Vagina (tissue), 2 donors: ENCODE measurements around the gene ZYG11A. TPM values are rescaled to one million over a fixed set of nuclear protein-coding genes. Genes with fewer than 3 reads are reported as not detected.

Source experiments
- DNase-seq, 2 donors: peaks; one replicate each; pipeline ENCODE4 v3.0.0-alpha.2; 2017; ENCODE audit errors: extremely low spot score in 2 of 2
- H3K27ac ChIP-seq: fragments of 200-600 bp; sonication (generic); one replicate; pipeline ENCODE4 v1.5.1; 2019
- H3K27me3 ChIP-seq: fragments of 200-600 bp; sonication (generic); one replicate; pipeline ENCODE4 v1.5.1; 2019
- H3K36me3 ChIP-seq, 2 donors: fragments of 200-600 bp; sonication (generic); one replicate each; pipeline ENCODE4 v1.5.1; 2017 to 2019
- H3K4me1 ChIP-seq: fragments of 200-600 bp; sonication (generic); one replicate; pipeline ENCODE4 v1.5.1; 2019
- H3K4me3 ChIP-seq, 2 donors: fragments of 200-600 bp; sonication (generic); 1 replicate in 1 of 2; 2 replicates in 1 of 2; pipeline ENCODE4 v1.5.1; 2016 to 2019
- H3K9me3 ChIP-seq: fragments of 200-600 bp; sonication (generic); one replicate; pipeline ENCODE4 v1.5.1; 2019
- CTCF ChIP-seq, 3 experiments: fragments of 450-650 bp in 2 of 3; fragments of 200-600 bp in 1 of 3; sonication (generic) in 1 of 3; IDR thresholded peaks; one replicate each; pipeline ENCODE4 v1.5.1; 2017 to 2019; ENCODE audit warnings: antibody characterized with exemption in 3 of 3, mild to moderate bottlenecking in 2 of 3, moderate library complexity in 2 of 3
- POLR2A ChIP-seq, 2 donors: fragments of 450-650 bp; IDR thresholded peaks; one replicate each; pipeline ENCODE4 v1.6.1; 2017; ENCODE audit warnings: antibody characterized with exemption in 2 of 2, mild to moderate bottlenecking in 2 of 2, moderate library complexity in 2 of 2
- POLR2AphosphoS5 ChIP-seq, 2 donors: sonication (generic); formaldehyde crosslinking; IDR thresholded peaks; one replicate each; pipeline ENCODE4 v1.9.0; 2017; ENCODE audit warnings: antibody characterized with exemption in 2 of 2, mild to moderate bottlenecking in 2 of 2, low read depth in 1 of 2; ENCODE audit not compliant: insufficient read depth in 1 of 2
- intact Hi-C: fragments of 100-400 bp; cut with DNase I; formaldehyde crosslinking; loops from one replicate; pipeline ENCODE4 v1.15.1; 2023
- total RNA-seq: library from RNA; depleted of rRNA; stranded (reverse); fragments of >200 nt; gene quantifications from one replicate; pipeline ENCODE4 v1.2.3, GENCODE V29; 2016

ZYG11A gene
- total RNA-seq, 1 donor from 2014 or later, result 0.74 TPM

- Histone ChIP-seq H3K27me3 (no peaks in the 10 kb centered on the region), H3K27ac (no peak overlapping the region), H3K4me3 (no peak overlapping the region), H3K4me1 (no peaks in the 10 kb centered on the region), H3K36me3 (peaks cover 0 to 2% of the 10 kb centered on the region in 2 donors), H3K9me3 (no peaks in the 10 kb centered on the region)
- intact Hi-C loops, result loop anchor here (10.0 kb wide), 1 partner anchor 283 kb away; no protein-coding TSS in a partner anchor
- no peak for DNase-seq
- TF ChIP-seq CTCF (IDR thresholded peaks at IDR 0.05), result no peak
- TF ChIP-seq POLR2AphosphoS5 (IDR thresholded peaks at IDR 0.05; ENCODE audit: insufficient read depth in 1 of 2, low read depth in 1 of 2), result no peak
- no peak for TF ChIP-seq POLR2A (IDR thresholded peaks at IDR 0.05)
These were observed 58.8 kb downstream of the ZYG11A start for GRCh38 chr1:52901384-52901783.

GRCh38 chr1:52904208-52904926 is 61.8 kb downstream of the ZYG11A start:
- Histone ChIP-seq H3K36me3 (no peaks in the 10 kb centered on the region), H3K4me1 (no peaks in the 10 kb centered on the region), H3K27me3 (no peaks in the 10 kb centered on the region), H3K9me3 (no peaks in the 10 kb centered on the region), H3K27ac (no peak overlapping the region), H3K4me3 (no peak overlapping the region)
- no peak for DNase-seq
- no peak for TF ChIP-seq POLR2A (IDR thresholded peaks at IDR 0.05)
- no peak for TF ChIP-seq CTCF (IDR thresholded peaks at IDR 0.05)
- TF ChIP-seq POLR2AphosphoS5 (IDR thresholded peaks at IDR 0.05; ENCODE audit: insufficient read depth in 1 of 2, low read depth in 1 of 2), result no peak
- intact Hi-C loops, result loop anchor here (10.0 kb wide), 1 partner anchor 280 kb away; no protein-coding TSS in a partner anchor

- intact Hi-C loops, result loop anchor here (10.0 kb wide), 1 partner anchor 280 kb away; no protein-coding TSS in a partner anchor
- no peaks in the 10 kb centered on the region for H3K27me3 ChIP-seq
- H3K36me3 ChIP-seq, result no peaks in the 10 kb centered on the region
- no peak overlapping the region for H3K27ac ChIP-seq
- no peak for DNase-seq
- no peak overlapping the region for H3K4me3 ChIP-seq
- H3K4me1 ChIP-seq, result no peaks in the 10 kb centered on the region
- TF ChIP-seq POLR2A (IDR thresholded peaks at IDR 0.05), result no peak
- TF ChIP-seq CTCF (IDR thresholded peaks at IDR 0.05), result no peak
- TF ChIP-seq POLR2AphosphoS5 (IDR thresholded peaks at IDR 0.05; ENCODE audit: insufficient read depth in 1 of 2, low read depth in 1 of 2), result no peak
- H3K9me3 ChIP-seq, result no peaks in the 10 kb centered on the region
These were observed 62.6 kb downstream of the ZYG11A start for GRCh38 chr1:52904927-52905698.

GRCh38 chr1:52906135-52906603 is 63.6 kb downstream of the ZYG11A start:
- Histone ChIP-seq H3K27me3 (no peaks in the 10 kb centered on the region), H3K36me3 (peaks cover 0 to 3% of the 10 kb centered on the region in 2 donors), H3K27ac (no peak overlapping the region), H3K4me3 (no peak overlapping the region), H3K9me3 (no peaks in the 10 kb centered on the region), H3K4me1 (no peaks in the 10 kb centered on the region)
- DNase-seq, result no peak
- TF ChIP-seq CTCF (IDR thresholded peaks at IDR 0.05) (no peak), POLR2A (IDR thresholded peaks at IDR 0.05) (no peak), POLR2AphosphoS5 (IDR thresholded peaks at IDR 0.05; ENCODE audit: insufficient read depth in 1 of 2, low read depth in 1 of 2) (no peak)
- intact Hi-C loops, result loop anchor here (10.0 kb wide), 1 partner anchor 279 kb away; no protein-coding TSS in a partner anchor
